ENCODE results near the gene HSPA12B. TPM values are rescaled to one million over a fixed set of nuclear protein-coding genes. Genes with fewer than 3 reads are reported as not detected.

Gene HSPA12B
- total and polyA plus RNA-seq, 7 donors: 0.69 to 10.5 (median 6.1) TPM

DNA sequence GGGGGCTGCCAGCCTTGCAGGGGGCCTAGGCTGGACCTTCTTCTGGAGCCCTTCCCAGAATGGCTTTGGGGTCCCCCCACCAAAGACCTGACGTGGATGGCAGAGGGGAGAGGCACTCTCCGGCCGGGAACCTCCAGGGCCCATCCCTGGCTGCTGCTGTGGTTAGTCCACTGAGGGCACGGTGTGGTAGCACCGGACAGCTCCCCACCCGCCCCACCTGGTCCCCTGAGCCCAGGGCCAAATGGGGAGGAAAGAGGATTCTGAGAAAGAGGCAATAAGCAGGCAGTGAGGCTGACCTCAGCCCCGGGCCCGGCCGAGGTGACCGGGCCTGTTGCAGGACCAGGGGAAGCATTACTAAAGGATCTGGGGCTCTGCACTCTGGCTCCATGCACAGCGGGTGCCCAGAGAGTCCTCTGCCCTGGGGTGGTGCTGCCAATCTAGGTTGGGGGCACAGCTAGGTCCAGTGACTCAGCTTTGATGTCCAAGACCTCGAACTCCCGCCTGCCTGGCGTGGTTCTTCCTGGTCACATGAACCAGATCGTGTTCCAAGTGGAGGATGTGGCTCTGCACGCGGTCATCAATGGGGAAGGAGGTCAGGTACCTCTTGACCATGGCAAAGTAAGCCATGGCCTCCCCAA is 51.9 kb downstream of the HSPA12B start:
- TF ChIP-seq POLR2AphosphoS5 (IDR thresholded peaks at IDR 0.05): no peak
- TF ChIP-seq EP300 (IDR thresholded peaks at IDR 0.05): no peak
- TF ChIP-seq POLR2A (IDR thresholded peaks at IDR 0.05): no peak
- no peak for TF ChIP-seq CTCF (IDR thresholded peaks at IDR 0.05)
- Histone ChIP-seq H3K4me1 (peaks cover 0 to 53% (median 43%) of the 10 kb centered on the region in 4 donors), H3K36me3 (peaks cover 0 to 7% (median 0%) of the 10 kb centered on the region in 4 donors), H3K27me3 (no peaks in the 10 kb centered on the region), H3K27ac (peak overlapping the region in 3 of 4 donors; percentile 5 to 87 (median 22)), H3K4me3 (peak overlapping the region in 2 of 4 donors; percentile 66 to 70), H3K9me3 (no peaks in the 10 kb centered on the region)
- intact Hi-C loops (cut with DNase I): loop anchor here (5.0 to 10.0 kb wide), 2 partner anchors 67 to 230 kb away; partner anchors contain the start of gene RNF24
- WGBS, 2 donors: 84 to 87% methylated on average over 17 of the region's 17 CpGs
- no peak for DNase-seq

GRCh38 chr20:3784863-3785239 is 52.4 kb downstream of the HSPA12B start:
- H3K36me3 ChIP-seq: peaks cover 0 to 7% (median 0%) of the 10 kb centered on the region in 4 donors
- H3K9me3 ChIP-seq: no peaks in the 10 kb centered on the region
- peak overlapping the region; percentile 22 to 92 (median 86) for H3K27ac ChIP-seq
- no peak for TF ChIP-seq POLR2A (IDR thresholded peaks at IDR 0.05)
- no peak for TF ChIP-seq POLR2AphosphoS5 (IDR thresholded peaks at IDR 0.05)
- TF ChIP-seq CTCF (IDR thresholded peaks at IDR 0.05): no peak
- no peak for TF ChIP-seq EP300 (IDR thresholded peaks at IDR 0.05)
- 88 to 91% methylated on average over 6 of the region's 6 CpGs for whole genome bisulfite sequencing, 2 donors
- H3K4me3 ChIP-seq: peak overlapping the region; percentile 65 to 73 (median 68)
- intact Hi-C loops (cut with DNase I): loop anchor here (5.0 to 10.0 kb wide), 2 partner anchors 68 to 230 kb away; partner anchors contain the start of gene RNF24
- H3K27me3 ChIP-seq: no peaks in the 10 kb centered on the region
- peaks cover 0 to 53% (median 43%) of the 10 kb centered on the region in 4 donors for H3K4me1 ChIP-seq
- no peak for DNase-seq

GRCh38 chr20:3785240-3786125 is 53.0 kb downstream of the HSPA12B start:
- H3K9me3 ChIP-seq: no peaks in the 10 kb centered on the region
- peaks cover 0 to 7% (median 0%) of the 10 kb centered on the region in 4 donors for H3K36me3 ChIP-seq
- peaks cover 0 to 53% (median 43%) of the 10 kb centered on the region in 4 donors for H3K4me1 ChIP-seq
- H3K27me3 ChIP-seq: no peaks in the 10 kb centered on the region
- peak overlapping the region; percentile 65 to 73 (median 68) for H3K4me3 ChIP-seq
- 48 to 56% methylated on average over 79 of the region's 79 CpGs for WGBS, 2 donors
- intact Hi-C loops (cut with DNase I): loop anchor here (1.0 to 10.0 kb wide), 3 partner anchors 35 to 229 kb away; partner anchors contain the start of genes AP5S1 and RNF24
- H3K27ac ChIP-seq: peak overlapping the region; percentile 84 to 92 (median 86)
- no peak for TF ChIP-seq EP300 (IDR thresholded peaks at IDR 0.05)
- no peak for TF ChIP-seq CTCF (IDR thresholded peaks at IDR 0.05)
- TF ChIP-seq POLR2A (IDR thresholded peaks at IDR 0.05): no peak
- DNase-seq: no peak

DNA sequence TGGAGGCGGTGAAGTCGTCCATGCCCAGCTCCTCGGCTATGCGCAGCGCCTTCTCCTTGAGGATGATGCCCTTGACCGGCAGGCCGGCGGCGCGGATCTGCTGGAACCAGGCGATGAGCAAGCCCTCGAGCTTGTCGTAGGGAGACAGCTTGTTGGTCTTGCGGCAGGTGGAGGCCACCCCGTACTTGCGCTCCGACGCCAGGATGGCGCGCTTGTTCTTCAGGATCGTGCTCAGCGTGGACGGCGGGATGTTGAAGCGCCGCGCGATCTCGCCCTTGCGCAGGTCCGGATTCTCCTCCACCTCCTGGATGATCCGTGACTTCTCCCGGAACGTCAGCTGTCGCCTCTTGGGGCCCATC is 53.6 kb downstream of the HSPA12B start:
- no peaks in the 10 kb centered on the region for H3K9me3 ChIP-seq
- H3K36me3 ChIP-seq: peaks cover 0 to 7% (median 0%) of the 10 kb centered on the region in 4 donors
- H3K27me3 ChIP-seq: no peaks in the 10 kb centered on the region
- peak overlapping the region; percentile 84 to 92 (median 86) for H3K27ac ChIP-seq
- peaks cover 0 to 47% (median 38%) of the 10 kb centered on the region in 4 donors for H3K4me1 ChIP-seq
- no peak for DNase-seq
- peak overlapping the region; percentile 65 to 73 (median 68) for H3K4me3 ChIP-seq
- 2 to 4% methylated on average over 35 of the region's 35 CpGs for WGBS, 2 donors
- TF ChIP-seq POLR2AphosphoS5 (IDR thresholded peaks at IDR 0.05) (peak in 2 of 4 donors; percentile 10 to 36), CTCF (IDR thresholded peaks at IDR 0.05) (no peak)
- intact Hi-C loops (cut with DNase I): loop anchor here (1.0 to 10.0 kb wide), 3 partner anchors 34 to 229 kb away; partner anchors contain the start of genes AP5S1 and RNF24
